ENCODE measurements around the gene NUP62.

The NUP62 gene

DNA sequence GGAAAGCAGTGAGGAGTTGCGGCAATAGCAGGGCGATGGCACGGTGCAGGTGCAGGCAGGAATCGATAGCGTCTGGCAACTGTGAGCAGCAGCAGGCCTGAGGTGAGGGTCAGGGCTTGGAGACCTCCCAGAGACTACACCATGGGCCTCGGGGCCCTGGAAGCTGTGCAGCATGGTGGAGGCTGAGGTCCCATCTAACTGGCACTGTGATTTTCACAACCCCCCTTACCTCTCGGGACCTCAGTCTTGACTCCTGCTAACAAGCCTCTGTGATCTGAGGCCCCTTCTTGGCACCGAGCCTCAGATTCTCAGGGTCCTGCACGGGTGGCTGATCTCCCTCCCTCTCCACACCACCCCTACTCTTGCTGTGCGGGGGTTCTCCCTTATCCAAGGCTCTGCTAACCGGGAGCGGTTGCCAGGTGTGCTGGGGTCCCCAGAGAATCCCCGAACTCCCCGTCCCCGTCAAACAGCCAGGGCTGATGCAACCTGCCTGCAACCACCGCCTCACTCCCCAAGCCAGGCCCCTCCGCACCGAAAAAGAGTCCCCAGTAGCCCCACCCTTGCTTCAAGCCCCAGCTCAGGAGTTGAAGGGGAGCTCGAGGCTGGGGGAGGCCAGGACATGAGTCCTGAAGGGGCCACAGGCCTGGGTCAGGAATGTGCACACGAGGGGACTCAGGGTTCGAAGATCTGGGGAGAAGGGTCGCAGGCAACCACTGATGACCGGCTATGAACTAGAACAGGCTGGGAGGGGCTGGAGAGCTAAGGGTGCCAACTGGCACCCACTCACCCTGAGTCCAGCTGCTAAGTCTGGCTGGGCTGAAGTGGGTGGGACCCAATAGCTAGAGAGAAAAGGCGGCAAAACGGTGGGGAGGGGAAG lies 5.1 kb downstream of the NUP62 start:
- DNase-seq = no peak

DNA sequence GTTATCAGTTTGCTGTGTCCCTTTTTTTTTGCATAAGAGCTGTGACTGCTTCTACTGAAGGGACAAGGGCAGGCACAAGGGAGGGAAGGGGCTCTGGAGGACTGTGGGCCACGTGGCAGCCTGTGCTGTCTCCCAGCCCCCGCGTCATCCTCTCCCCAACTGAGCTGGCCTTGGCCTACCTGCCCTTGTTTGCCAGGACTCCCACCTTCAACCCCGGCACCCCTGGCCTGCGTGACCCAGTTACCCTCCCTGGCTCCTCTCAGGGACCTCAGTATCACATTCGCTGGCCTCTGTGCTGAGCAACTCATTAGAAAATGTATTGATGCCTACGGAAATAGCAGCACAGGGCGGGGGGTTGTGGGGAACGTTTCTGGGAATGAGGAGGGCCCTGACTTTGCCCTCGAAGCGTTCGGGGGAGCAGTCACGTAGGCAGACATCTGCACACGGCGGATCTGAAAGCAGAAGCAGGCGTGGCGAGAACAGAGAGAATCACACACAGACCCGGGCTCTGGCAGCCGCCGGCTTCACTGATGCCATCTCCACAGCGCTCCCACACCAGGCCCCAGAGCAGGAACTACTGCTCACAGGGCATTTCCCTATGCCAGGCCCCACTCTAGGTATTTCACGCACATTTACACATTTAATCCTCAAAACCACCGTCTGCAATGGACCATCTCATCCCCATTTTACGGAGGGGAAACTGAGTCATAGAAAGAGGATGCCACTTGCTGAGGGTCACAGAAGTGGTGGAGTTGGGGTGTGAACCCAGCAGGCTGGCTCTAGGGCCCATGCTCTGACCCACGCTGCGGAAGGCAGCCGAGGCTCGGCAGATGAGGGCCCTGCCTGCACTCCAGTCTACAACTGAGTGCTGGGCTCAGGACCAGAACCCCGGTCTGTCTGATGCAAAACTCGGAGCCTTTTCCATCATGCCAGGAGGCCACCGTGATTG lies 6.0 kb downstream of the NUP62 start:
- DNase-seq = no peak

DNA sequence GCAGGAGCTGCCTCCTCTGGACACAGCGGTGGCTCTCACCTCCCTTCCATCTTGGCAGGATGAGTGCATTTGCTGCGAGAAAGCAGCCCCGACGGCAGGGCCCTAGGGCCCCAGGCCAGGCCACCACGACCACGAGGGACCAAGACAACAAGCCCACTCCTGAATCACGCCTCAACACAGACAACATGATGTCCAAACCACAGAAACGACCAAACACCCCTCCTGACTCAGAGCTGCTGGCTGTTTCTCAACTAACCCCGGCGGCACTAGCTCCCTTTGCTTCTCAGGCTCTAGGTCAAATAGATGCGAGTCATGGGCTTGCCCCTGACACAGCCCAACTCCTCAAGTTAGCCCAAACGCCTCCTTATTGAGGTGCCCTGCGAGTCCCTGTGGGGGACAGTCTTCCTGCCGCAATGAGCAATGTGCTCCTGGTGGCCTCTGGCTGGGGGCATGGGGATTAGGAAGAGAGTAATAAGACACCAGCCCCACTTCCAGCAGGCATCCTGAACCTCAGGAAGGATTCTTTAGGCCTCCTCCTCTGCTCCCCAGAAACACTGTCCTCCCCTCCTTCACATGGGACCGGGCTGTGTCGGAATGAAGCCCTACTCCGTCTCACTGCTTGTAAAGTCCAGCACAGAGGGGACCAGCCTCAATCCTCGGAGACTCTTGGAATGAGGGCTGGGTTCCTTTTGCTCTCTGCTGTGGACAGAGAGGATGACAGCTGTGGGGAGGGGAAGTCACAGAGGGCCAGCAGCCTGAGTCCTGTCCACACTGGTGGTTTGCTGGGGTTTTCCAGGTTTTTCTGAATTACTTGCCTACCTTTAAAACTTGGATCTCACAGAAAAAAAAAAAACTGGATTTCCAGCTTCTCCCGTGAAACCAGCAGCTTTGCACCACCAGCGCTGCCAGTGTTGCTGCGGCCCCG lies 7.2 kb downstream of the NUP62 start:
- peak; percentile 68 for DNase-seq

DNA sequence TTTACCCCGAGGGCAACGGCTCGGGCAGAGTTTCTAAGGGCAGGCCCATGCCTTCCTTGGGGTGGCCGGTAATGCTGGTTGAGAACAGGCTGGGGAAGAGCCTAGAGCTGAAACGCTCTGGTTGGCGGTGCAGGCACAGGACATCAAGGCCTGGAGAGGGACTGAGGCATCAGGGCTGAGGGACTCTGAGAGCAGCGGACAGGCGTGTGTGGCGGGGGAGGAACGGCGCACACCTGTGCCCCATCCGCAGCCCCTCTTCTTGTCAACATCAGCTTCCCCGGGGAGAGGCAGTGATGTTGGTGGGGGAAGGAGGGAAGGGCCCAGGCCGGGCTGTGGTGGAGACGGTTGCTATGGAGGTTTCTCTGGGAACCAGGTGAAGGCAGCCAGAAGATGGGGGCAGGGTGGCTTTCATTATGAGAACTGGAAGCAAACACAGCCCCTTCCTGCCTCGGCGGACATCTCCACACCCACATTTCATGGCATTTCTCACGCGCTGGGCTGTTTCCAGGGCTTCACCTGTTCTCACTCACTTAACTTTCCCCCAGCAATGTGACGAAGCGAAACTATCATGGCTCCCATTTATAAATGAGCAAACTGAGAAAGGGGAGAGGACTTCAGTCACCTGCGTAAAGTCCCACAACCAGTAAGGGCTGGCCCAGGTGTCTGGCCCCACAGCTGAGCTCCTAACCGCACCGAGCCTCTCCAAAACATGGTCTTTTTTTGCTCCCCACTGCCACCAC lies 8.5 kb downstream of the NUP62 start:
- DNase-seq = no peak

DNA sequence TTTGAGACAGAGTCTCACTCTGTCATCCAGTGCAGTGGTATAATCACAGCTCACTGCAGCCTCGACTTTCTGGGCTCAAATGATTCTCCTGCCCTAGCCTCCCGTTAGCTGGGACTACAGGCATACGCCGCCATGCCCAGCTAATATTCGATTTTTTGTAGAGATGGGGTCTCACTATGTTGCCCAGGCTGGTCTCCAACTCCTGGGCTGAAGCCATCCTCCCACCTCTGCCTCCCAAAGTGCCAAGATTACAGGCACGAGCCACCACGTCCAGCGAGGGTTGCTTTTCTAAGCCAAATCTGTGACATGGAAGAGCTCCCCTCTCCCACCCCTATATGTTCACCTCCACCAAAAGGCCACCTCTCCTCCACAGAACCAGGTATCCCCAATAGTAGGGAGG lies 11.2 kb downstream of the NUP62 start:
- DNase-seq = no peak

DNA sequence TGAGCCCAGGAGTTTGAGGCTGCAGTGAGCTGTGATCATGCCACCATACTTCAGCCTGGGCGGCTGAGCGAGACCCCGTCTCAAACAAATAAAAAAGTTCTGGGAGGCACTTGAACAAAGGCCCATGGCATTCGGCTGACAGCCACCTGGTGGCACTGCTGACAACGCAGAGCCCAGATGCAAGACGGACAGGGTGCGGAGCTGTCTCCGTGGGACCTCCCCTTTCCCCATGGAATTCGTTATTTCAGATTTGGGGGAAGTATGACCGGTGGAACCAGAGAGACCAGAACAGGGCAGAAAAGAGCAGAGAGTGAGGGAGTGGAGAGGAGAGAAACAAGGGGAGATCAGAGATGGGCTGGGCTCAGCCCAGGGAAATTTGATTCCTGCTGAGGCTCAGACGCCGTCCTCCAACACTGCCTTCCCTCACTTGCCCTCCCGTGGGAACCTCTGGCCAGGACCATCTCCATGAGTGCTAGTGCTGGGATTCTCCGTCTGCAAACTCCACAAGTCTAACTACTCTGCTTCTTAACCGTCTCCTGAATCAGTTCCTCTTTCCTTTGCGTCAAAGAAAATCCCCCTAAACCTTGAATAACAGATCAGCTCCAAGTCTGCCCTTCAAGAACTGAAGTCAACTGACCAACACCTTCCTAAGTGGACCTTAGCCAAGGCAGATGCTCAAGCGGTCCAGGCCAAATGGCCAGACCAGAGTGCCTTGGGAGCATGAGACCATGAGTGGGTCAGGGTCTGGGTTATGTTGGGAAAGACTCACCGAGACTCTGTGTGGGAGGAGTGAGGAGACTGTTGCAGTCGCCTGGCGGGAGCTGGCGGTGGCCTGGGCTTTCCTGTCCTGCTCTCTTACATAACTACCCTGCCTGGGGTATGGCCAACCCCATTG lies 12.2 kb downstream of the NUP62 start:
- DNase-seq = no peak

DNA sequence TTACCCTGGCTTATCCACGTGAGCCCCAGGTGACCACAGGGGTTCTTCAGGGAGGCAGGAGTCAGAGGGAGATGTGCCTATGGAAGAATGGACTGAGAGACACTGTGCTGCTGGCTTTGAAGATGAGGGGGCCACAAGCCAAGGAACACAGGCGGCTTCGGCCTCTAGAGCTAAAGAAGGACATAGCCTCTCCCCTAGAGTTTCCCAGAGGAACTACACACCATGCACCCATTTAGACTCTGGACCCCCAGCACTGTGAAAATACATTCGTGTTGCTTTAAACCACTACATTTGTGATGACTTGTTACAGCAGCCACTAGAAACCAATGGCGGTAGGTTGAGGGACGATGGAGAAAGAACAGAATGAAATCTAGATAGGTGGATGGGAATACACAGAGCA lies 14.0 kb downstream of the NUP62 start:
- no peak for DNase-seq

DNA sequence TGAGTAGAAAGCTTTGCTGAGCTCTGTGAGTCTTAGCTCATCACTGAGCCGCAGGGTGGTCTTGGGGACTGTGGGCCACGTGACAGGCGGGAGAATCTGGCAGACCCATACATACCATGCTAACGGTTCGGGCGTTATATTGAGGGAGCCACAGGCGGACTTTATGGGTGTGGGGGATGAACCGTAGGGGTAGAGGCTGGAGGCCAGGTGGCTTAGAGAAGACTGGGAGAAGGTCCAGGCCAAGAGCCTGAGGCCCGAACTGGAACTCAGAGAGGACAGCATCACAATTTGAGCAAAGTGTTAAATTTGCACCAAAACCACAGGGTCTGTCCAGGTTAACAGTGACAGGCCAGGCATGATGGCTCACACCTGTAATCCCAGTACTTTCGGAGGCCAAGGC lies 15.6 kb downstream of the NUP62 start:
- no peak for DNase-seq

DNA sequence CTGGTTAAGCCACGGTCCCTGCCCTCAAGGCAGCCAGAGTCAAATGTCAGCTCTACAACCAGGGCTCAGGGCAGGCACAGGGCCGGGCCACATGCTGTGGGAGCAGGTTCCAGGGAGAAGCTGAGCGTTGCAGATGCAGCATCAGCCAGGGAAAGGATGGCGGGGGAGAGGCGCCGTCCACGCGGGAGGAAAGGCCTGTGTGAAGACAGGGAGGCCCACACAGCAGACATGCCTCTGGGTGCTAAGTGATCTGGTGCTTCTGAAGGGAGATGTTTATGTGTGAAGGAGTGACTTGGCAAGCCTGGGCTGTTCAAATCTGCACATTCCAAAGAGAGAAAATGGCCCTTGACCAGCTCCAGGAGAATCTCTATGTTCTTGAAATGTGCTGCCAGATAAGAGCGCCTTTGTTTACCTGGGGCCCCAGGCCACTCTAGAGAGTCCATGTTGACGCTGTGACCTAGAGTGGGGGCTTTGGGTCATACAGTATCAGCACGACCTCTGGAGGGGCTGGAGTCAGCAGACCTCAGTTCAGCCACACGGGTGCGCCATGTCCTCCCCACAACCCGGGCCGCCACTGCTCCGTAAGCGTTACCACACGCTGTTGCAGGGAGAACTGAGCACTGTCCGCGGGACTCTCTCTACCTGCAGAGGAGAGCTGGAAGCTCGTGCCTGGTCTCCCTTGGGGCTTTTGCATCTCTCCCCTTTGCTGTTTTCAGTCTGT lies 16.2 kb downstream of the NUP62 start:
- DNase-seq = no peak

DNA sequence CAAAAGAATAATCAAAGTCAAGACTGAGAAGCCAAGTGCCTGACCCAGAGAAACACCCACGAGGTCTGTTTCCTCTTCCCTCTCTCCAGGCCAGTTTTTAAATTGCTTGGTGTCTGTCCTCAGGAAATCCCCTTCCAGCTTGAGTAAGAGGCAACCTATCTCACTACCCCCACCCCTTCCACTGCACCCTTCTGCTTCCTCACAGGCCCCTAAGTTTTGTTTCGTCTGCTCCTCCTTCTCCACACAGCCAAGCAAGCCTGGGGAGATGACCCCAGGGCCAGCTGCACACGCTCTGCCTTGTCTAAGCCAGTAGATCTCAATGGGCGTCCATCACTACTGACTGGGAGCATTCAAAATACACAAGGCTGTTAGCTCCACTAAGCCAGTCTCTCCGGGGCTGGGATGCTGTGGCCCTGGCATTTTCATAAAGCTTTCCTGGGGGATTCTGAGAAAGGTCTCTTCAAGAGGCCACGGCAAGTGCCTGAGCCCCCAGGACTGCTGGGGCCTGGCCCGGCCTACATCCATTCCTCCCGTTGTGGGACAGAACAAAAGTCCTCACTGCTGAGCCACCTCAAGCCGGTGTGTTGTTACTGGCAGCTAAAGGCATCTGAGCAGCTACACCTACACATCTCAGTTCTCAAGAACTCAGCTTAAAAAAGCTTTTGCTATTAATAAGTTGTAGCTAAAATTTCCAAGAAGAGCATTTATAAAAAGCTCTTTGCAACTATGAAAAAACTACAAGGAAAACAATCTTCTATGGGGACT lies 17.7 kb downstream of the NUP62 start:
- DNase-seq = no peak

DNA sequence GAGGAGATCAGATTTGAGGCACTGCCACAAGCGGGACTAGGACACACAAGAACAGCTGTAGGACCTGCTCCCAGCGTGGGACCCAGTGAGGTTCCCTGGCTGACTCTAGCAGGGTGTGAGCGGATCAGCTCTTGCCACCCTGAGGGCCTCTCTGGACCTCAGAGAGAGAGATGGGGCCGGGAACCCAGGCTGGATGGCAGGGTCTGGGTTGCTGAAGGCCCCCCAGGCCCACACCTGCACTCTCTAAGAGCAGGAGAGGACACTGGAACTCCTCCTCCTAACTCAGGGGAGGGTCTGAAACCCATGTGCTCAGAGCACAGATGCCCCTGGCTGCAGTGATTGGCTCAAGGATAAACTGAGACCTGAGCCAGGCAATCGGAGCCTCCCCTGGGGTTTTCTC lies 19.1 kb downstream of the NUP62 start:
- no peak for DNase-seq

DNA sequence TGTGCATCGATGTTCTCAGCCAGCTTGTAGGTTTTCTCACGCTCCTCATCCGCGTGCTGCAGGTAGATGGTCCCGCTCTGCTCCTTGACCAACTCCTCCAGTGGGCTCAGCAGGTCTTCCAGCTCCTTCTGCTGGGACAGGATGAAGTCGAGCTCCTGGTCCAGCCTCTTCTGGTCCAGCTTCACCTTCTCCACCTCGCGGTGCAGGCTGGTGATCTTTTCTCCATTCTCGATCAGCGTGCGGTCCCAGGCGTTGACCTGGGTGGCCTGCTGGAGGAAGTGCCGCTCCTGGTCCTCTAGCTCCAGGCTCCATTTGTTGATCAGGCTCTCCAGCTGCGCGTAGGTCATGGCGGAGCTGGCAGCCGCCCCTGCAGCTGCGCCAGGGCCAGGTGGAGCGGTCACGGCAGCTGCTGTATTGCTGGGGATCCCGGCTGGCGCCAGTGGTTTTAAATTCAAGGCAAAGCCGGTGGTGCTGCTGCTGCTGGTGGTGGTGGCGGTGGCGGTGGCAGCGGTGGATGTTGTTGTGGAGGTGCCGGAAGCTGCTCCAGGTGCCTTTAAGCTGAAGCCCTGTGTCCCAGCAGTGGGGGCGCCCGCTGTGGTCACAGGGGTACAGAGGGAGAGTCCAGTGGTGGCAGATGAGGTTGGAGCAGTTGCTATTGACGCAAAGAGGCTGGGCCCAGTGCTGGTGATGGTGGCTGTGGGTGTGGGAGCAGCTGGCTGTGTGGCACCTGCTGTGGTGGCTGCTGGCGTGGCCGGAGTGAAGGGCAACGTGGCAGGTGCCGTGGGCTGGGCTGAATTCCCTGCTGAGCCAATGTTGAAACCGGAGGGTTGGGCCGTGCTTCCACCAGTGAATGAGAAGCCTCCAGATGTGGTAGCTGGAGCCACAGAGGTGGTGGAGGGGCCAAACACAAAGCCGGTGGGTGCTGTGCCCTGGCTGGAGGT lies 20.6 kb downstream of the NUP62 start:
- DNase-seq = no peak

DNA sequence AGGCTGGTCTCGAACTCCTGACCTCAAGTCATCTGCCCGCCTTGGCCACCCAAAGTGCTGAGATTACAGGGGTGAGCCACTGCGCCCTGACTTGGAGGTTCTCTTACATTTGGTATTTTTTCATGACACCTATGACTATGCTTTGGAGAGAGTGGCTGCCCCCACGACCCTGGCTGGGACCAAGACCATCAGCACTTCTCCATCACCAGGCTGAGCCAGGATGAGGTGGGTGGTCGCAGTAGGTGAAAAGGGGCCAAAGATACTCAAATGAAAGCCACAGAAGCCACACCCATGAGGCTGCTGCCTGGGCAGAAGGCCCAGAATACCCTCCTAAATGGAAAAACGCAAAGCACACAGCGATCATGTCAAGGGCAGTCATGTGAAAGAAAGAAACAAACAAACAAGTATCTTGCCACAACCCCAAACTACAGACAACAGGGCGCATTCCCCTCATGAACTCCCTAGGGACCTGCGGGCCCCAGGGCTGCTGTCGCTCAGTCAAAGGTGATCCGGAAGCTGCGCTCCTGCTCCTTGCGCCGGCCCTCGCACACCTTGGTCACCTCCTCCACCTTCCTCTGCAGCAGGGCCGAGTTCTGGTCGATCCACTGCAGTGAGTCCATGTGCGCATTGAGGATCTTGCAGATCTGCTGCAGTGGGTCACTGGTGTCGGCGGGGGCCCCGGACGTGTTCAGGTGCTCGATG lies 21.4 kb downstream of the NUP62 start:
- no peak for DNase-seq

DNA sequence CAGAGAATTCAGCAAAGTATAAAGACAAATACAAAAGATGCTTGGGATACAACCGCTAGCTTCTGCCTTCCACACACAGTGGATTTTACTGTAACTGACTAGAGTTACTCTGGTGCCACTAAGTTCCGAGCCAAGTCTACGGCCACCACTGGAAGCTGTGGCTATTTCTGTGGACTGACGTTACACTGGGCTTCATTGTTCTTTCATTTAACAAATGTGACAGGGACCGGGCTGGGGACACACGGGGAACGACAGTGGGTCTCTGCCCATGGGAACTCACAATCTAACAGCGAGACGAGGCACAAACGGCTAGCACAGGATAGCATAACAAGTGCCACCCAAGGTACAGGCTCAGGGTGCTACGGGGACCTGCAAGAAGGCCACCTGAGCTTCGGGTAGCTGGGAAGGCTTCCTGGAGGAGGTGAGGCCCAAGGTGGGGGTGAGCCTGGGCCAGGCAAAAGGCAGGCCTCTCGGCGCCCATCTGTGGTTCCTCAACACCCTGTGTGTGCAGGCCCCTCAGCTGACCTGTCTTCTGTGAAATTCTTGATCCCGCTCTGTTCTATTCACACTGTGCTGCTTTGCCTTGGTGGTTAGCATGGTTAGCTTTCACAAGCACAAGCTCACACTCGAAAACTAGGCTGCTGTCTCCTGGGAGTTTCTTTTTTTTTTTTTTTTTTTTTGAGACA lies 22.3 kb downstream of the NUP62 start:
- DNase-seq = no peak

DNA sequence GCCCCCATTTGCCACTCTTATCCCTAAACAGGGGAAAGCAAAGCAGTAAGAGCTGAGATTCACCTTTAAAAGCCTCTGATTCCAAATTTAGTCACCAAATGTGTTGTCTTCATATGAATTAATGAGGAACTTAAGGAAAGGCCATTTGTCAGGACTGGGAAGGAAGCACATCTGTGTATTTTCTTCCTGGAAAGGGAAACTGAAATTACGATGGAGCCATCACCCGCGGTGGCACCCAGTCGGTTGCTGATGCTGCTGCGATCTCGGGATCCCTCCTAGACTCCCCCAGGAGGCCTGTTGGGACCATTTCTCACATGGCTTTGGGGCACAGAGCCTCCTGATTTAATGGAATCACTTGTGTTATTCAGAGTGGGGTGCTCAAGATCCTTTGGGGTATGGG lies 25.2 kb downstream of the NUP62 start:
- DNase-seq = no peak

DNA sequence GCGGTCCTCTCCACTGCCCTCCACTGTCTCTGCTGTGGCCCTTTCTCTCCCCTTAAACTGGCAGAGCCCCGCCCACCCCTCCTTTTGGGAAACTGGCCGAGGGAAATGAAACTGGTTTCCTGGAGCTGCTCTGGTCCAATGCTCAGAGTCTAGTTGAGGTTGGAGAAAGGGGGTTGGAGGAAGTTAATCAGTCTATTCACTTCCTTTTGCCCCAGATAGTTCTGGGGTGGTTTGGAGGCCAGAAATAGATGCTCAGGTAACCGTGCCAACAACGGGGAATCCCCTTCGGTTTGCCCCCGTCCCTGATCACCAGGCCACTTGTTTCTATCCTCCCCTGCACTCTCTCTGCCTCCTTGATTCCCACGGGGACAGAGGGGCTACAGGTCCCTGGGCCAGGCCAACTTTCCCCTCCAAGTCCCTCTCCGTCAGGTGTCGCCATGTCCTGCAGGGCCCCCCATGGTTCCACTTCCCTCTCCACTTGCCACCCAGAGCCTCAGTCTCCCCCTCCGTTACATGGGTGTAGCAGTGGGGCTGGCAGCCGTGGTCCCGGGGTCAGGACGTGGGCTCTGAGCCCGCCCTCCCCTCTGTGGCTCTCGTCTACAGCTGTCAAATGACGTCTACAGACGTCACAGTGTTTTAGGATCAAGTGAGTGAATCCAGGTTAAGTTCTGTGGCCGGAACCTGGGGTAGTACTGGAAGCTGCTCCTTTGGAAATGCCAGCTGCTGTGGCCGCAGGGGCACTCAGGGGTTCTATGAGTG lies 32.3 kb downstream of the NUP62 start, which contains the start of gene IL4I1:
Gene IL4I1 (minus strand): TSS at position 25 of the 759 bp plus-strand sequence. CDS start 727 bp downstream, outside the sequence.
- DNase-seq = peak; percentile 78

Data from activated CD8-positive, alpha-beta memory T cell treated with anti-CD3 and anti-CD28 coated beads, Interleukin-2, amount 50 U/mL, for 48 hours (primary cell).